Neuron (in vitro differentiated cells): ENCODE measurements around the gene XPR1.
A peak's percentile ranks its signal among the peaks of the same experiment; 100 is the strongest.
"Not testable (repeated sequence)": the region's sequence is repeated elsewhere in the genome, so short reads cannot be mapped to it uniquely, and the experiment has no call there.

ENCODE experiments used
- H2AFZ ChIP-seq: one replicate; pipeline ENCODE4 v1.6.1; 2013; ENCODE audit warnings: low read depth, mild to moderate bottlenecking, inconsistent platforms, low read length, moderate library complexity
- H3K27me3 ChIP-seq: one replicate; pipeline ENCODE4 v1.6.1; 2013; ENCODE audit warnings: low read length; ENCODE audit not compliant: insufficient read depth
- H3K36me3 ChIP-seq: one replicate; pipeline ENCODE4 v1.6.1; 2013; ENCODE audit warnings: low read length; ENCODE audit not compliant: insufficient read depth
- H3K4me1 ChIP-seq: one replicate; pipeline ENCODE4 v1.6.1; 2013; ENCODE audit warnings: low read length; ENCODE audit not compliant: insufficient read depth
- H3K4me3 ChIP-seq: 2 replicates; pipeline ENCODE4 v1.5.1; 2013; ENCODE audit warnings: mild to moderate bottlenecking, low read length, moderate library complexity
- H3K9me3 ChIP-seq: one replicate; pipeline ENCODE4 v1.6.1; 2013; ENCODE audit warnings: low read length

XPR1 gene

DNA sequence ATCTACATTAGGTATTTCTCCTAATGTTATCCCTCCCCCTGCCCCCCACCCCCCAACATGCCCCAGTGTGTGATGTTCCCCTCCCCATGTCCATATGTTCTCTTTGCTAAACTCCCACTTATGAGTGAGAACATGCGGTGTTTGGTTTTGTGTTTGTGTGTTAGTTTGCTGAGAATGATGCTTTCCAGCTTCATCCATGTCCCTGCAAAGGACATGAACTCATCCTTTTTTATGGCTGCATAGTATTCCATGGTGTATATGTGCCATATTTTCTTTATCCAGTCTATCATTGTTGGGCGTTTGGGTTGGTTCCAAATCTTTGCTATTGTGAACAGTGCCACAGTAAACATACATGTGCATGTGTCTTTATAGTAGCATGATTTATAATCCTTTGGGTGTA is 199.7 kb downstream of the XPR1 start:
- not testable (repeated sequence) for H3K4me3 ChIP-seq, H2AFZ ChIP-seq, H3K36me3 ChIP-seq, H3K27me3 ChIP-seq, H3K9me3 ChIP-seq
- H3K4me1 ChIP-seq = peaks cover 18% of the 10 kb centered on the region

DNA sequence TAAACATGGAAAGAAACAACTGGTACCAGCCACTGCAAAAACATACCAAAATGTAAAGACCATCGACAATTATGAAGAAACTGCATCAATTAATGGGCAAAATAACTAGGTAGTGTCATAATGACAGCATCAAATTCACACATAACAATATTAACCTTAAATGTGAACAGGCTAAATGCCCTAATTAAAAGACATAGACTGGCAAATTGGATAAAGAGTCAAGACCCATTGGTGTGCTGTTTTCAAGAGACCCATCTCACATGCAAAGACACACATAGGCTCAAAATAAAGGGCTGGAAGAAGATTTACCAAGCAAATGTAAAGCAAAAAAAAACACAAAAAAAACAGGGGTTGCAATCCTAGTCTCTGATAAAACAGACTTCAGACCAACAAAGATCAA is 201.4 kb downstream of the XPR1 start:
- H3K4me3 ChIP-seq, H2AFZ ChIP-seq, H3K27me3 ChIP-seq, H3K9me3 ChIP-seq, H3K36me3 ChIP-seq: not testable (repeated sequence)
- H3K4me1 ChIP-seq = peaks cover 34% of the 10 kb centered on the region

DNA sequence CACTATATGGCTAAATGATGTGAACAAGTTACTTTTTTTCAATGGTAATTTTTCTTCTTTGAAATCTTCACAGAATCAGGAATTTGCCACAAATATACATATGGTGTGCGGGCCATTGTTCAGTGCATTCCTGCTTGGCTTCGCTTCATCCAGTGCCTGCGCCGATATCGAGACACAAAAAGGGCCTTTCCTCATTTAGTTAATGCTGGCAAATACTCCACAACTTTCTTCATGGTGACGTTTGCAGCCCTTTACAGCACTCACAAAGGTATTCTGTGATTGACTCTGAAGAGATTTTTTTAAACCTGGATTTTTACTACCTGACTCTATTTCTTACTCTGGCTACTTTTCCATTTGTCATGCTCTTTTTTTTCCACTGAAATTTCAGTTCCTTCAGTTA is 204.6 kb downstream of the XPR1 start:
- Histone ChIP-seq H3K4me1 (peaks cover 52% of the 10 kb centered on the region), H3K4me3 (peak overlapping the region; percentile 35), H3K9me3 (peaks cover 3% of the 10 kb centered on the region), H3K36me3 (no peaks in the 10 kb centered on the region), H3K27me3 (no peaks in the 10 kb centered on the region), H2AFZ (no peak overlapping the region)

DNA sequence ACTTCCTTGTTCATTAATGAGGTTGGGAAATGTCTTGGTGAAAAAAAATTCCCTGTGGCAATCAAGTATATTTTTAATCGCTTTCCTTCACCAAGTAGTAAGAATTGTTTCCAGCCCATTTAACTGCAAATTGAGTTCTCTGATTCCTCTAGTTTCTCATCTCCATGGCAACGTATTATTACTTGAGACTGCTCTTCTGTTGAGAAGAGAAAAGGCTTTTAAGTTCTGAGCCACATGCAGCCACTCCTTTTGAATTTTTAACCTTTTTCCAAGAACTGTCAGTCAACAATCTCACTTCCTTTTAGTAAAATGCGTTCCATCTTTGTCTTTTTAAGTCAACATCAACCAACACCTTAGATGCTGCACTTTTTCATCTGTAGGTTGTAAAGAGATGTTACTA is 205.2 kb downstream of the XPR1 start:
- Histone ChIP-seq H3K9me3 (peaks cover 3% of the 10 kb centered on the region), H2AFZ (no peak overlapping the region), H3K4me3 (peak overlapping the region; percentile 35), H3K4me1 (peaks cover 58% of the 10 kb centered on the region), H3K27me3 (no peaks in the 10 kb centered on the region), H3K36me3 (no peaks in the 10 kb centered on the region)

DNA sequence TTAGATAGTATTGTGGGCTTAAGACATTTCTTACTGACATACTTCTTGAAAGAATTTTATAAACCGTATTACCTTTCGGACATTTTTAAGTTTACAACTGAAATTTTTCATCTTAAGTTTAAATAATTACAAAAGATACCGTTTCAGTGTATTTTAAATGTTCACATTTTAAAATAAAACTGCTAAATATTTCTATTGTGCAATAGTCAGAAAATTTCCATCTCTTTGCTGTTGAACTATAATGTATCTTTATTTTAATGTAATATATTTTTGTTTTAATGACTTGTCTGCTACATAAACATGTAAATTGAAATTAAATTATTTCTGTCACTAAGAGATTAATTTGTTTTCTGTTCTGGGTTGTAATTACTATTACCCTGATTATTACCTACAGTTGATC is 206.7 kb downstream of the XPR1 start:
- H3K4me3 ChIP-seq = no peak overlapping the region
- peaks cover 71% of the 10 kb centered on the region for H3K4me1 ChIP-seq

DNA sequence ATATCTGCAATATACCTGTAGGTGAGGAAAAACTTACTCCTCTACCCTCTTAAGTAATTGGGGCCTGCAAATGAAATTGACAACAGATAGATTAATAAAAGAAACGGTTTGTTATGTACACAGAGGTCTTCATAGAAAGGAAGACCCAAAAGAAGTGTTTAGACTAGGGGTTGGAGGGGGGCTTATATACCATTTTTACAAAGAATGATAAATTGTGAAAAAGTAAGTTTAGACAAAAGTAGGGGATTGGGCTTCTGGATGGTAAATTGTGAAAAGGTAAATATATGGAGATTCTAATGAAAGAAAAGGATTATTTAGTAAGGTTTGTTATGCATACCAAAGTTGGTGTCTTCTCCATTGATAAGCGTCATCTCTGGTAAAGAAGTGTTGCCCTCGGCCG is 207.7 kb downstream of the XPR1 start:
- Histone ChIP-seq H2AFZ (no peak overlapping the region), H3K27me3 (no peaks in the 10 kb centered on the region), H3K9me3 (no peaks in the 10 kb centered on the region), H3K36me3 (no peaks in the 10 kb centered on the region), H3K4me3 (no peak overlapping the region), H3K4me1 (peaks cover 71% of the 10 kb centered on the region)

More for the DNA sequence above, 206.7 kb downstream of the XPR1 start:
- no peaks in the 10 kb centered on the region for H3K9me3 ChIP-seq
- H2AFZ ChIP-seq = no peak overlapping the region
- no peaks in the 10 kb centered on the region for H3K36me3 ChIP-seq
- no peaks in the 10 kb centered on the region for H3K27me3 ChIP-seq

DNA sequence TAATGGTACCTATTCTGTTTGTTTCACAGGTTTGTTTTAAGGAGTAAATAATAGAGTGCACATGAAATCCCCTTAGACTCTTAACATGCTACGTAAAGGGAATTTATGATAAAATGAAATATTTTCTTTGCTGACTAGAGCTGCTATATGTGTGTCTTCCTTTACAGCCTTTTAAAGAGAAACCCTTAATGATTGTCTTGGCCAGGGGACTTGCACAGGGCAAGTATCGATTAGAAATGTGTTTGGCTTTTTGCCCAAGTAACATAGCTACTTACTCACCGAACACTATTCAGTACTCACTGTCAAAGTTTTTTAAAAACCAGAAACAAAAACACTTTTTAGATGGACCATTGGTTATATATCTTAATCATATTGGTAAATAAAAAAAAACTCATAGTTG is 209.6 kb downstream of the XPR1 start:
- Histone ChIP-seq H3K9me3 (no peaks in the 10 kb centered on the region), H2AFZ (no peak overlapping the region), H3K4me3 (no peak overlapping the region), H3K4me1 (peaks cover 54% of the 10 kb centered on the region), H3K36me3 (no peaks in the 10 kb centered on the region), H3K27me3 (no peaks in the 10 kb centered on the region)

DNA sequence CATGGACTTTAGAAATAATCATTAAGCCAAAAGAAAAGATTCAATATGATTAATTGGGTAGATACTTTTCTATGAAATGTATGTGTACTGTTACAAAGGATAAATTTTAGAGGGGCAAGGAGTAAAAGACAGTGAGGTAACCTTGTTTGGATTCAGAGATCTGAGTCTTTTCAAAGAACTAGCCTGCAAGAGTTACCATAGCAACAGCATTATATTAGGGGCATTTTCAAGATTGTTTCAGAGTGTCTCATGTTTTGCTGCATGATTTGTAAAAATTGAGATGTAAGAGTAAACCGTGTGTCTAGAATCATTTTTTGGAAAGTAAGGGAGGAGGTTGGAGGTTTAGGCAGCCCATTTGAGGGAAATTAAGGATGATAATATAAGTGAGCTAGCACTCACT is 210.2 kb downstream of the XPR1 start:
- Histone ChIP-seq H3K36me3 (no peaks in the 10 kb centered on the region), H3K4me3 (no peak overlapping the region), H3K27me3 (no peaks in the 10 kb centered on the region), H3K4me1 (peaks cover 49% of the 10 kb centered on the region), H3K9me3 (no peaks in the 10 kb centered on the region), H2AFZ (no peak overlapping the region)

DNA sequence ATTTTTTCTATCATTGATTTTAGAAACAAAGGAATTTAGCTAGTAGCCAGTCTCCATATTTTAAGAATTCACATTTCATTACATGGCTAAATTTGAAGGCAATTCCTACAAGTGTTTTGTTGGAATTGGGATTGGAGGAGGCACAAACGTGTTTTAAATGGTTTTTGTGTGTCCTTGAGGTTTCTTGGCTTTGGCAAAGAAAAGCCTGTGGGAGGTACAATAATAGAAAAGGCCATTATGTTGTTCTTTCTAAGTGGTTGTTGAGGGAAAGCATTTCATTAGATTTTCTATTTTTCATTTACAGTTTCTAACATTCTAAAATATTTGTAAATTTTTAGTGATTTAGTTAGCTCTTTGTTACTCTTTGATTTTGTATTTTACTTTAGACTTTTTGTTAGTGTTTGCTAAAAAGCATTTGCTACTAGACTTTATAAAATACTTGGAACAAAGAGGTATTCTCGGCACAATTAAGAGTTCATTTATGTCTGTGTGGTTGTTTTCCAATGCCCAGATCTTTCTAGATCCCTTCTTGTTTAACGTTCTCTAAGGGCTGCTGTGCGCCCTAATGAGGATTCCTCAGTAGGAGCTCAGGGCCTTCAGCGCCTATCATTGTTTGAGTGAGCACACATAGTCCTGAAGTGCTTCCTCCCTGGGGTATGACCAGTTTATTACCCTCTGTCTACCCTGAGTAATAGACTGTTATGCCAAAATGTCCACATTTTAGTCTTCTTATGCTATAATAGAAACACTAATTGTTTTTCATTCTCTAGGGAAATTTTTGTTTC is 210.9 kb downstream of the XPR1 start:
- no peaks in the 10 kb centered on the region for H3K27me3 ChIP-seq
- H2AFZ ChIP-seq = no peak overlapping the region
- peak overlapping the region; percentile 8 for H3K4me3 ChIP-seq
- peaks cover 2% of the 10 kb centered on the region for H3K36me3 ChIP-seq
- H3K9me3 ChIP-seq = no peaks in the 10 kb centered on the region
- H3K4me1 ChIP-seq = peaks cover 43% of the 10 kb centered on the region

DNA sequence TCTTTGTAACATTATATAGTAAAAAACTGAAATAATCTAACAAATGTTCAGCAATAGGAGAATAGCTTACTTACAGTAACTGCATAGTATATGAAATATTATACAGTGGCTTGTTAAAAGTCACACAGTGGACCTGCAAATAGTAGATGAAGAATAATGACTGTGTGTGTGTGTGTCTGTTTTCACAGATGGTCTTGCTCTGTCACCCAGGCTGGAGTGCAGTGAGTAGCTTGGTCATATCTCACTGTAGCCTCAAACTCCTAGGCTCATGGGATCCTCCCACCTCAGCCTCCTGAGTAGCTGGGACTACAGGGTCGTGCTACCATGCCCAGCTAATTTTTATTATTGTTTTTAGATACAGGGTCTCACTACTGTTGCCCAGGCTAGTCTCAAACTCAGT is 213.5 kb downstream of the XPR1 start:
- Histone ChIP-seq H3K27me3 (no peaks in the 10 kb centered on the region), H3K36me3 (peaks cover 2% of the 10 kb centered on the region), H3K4me3 (no peak overlapping the region), H3K4me1 (peaks cover 27% of the 10 kb centered on the region), H3K9me3 (no peaks in the 10 kb centered on the region), H2AFZ (no peak overlapping the region)

DNA sequence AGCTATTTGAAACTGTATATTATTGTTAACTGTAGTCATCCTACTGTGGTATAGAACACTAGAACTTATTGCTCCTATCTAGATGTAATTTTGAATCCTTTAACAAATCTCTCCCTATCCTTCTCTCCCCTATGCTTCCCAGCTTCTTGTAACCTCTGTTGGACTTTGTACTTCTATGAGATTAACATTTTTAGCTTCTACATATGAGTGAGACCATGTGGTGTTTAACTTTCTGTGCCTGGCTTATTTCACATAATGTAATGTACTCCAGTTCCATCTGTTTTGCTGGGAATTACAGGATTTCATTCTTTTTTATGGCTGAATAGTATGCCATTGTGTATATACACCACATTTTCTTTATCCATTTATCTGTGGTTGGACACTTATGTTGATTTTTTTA is 216.4 kb downstream of the XPR1 start:
- H3K36me3 ChIP-seq = peaks cover 2% of the 10 kb centered on the region
- H3K9me3 ChIP-seq = no peaks in the 10 kb centered on the region
- H3K4me1 ChIP-seq = peaks cover 10% of the 10 kb centered on the region
- no peak overlapping the region for H3K4me3 ChIP-seq
- H2AFZ ChIP-seq = no peak overlapping the region
- no peaks in the 10 kb centered on the region for H3K27me3 ChIP-seq

DNA sequence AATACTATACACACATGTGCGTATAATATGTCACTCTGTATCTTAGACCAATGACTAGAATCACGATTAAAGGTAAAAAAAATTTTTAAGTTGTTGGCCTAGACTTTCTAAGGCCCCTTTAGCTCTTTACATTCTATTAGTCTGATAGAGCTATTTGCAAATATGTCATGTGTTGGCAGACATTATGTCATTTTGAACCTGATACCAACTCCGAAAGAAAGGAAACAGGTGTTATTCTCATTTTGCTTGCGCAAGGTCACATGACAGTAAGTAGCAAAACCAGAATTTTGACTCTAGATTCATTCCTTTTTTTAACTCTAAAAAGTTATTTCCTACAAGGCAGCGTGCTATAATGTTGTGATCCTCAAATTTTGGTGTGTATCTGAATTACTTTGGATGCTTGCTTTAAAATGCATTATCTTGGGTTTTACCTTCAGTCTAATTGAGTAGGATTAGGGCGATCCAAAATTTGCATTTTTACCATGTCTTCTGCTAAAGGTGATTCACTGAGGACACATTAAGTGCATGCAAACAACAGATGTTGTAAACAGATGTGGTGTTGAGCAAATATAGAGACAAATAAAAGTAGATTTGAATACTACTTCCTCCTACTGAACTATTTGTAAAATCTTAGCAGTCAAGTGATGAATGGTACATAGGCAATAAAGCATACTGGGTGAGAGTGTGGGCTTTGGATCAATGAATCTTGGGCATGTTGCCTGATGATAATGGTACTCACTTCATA is 217.4 kb downstream of the XPR1 start:
- Histone ChIP-seq H3K4me1 (peaks cover 17% of the 10 kb centered on the region), H3K9me3 (no peaks in the 10 kb centered on the region), H3K4me3 (no peak overlapping the region), H3K27me3 (no peaks in the 10 kb centered on the region), H3K36me3 (peaks cover 2% of the 10 kb centered on the region), H2AFZ (no peak overlapping the region)

DNA sequence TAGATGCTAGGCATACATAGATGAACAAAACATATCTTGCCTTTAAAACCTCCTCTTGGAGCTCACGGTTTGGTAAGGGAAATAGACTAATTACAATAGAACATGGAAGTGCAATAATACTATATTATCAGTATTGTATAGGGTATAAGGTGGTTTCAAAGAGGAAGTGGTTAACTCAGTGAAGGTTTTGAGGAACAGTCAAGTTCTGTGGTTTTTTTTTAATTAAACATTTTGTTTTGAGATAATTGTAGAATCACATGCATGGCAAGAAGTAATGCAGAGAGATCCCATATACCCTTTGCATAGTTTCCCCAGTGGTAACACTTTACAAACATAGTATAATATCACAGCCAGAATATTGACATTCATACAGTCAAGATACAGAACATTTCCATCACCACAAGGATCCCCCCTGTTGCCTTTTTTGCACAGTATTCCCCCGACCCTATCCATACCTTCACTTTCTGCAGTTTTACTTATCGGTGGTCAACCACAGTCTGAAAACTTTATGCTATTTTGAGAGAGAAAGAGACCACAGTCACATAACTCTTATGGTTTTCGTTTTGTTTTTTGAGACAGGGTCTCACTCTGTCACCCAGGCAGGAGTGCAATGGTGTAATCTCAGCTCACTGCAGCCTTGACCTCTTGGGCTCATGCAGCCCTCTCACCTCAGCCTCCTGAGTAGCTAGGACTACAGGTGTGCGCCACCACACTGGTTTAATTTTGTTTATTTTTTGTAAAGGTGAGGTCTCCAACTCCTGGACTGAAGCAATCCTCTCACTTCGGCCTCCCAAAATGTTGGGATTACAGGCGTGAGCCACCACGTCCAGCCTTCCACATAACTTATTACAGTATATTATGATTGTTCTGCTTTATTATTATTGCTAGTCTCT is 220.4 kb downstream of the XPR1 start:
- H3K9me3 ChIP-seq = no peaks in the 10 kb centered on the region
- H2AFZ ChIP-seq = no peak overlapping the region
- peaks cover 23% of the 10 kb centered on the region for H3K4me1 ChIP-seq
- H3K36me3 ChIP-seq = peaks cover 4% of the 10 kb centered on the region
- H3K27me3 ChIP-seq = no peaks in the 10 kb centered on the region
- no peak overlapping the region for H3K4me3 ChIP-seq
